Hepatocyte (in vitro differentiated cells): Measurements from ENCODE around the gene RIN3.

Experiments used
- CTCF ChIP-seq: fragments of 200-600 bp; sonication (generic); IDR thresholded peaks from 2 replicates; pipeline ENCODE4 v1.5.1; 2016; ENCODE audit warnings: antibody characterized with exemption, mild to moderate bottlenecking; ENCODE audit not compliant: poor library complexity
- EZH2 ChIP-seq: fragments of 200-600 bp; sonication (generic); IDR thresholded peaks from 2 replicates; pipeline ENCODE4 v1.6.1; 2016; ENCODE audit warnings: antibody characterized with exemption, mild to moderate bottlenecking, borderline replicate concordance

DNA sequence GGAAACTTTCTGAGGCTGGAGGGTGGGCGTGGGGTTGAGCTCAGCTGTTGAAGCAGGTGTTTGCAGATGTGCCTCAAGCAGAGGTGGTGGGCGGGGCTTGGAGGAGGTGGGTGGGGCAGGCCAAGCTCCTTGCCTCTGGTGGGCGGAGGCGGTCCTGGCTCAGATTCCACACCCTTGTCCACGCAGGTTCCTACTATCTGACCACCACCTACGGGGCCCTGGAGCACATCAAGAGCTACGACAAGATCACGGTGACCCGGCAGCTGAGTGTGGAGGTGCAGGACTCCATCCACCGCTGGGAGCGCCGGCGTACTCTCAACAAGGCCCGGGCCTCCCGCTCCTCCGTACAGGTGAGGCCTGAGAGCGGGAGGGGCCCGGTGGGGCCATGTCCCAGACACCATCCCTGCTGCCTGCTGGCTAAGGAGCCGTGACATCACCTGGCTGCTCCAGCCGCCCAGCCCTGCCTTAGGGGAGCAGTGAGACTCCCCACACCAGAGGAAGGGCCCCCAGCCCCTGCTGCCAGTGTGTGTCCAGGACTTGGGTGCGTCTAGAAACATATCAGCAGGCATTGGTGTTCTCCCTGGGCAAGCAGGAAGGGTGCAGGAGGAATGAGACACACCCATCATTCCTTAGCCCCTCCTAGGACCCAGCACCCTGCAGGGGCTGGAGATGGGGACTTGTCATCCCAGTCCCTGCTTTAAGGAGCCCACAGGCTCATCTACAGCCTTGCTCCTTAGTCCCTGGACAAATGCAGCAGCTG, 171.4 kb downstream of the RIN3 start:
- no peak for TF ChIP-seq CTCF
- TF ChIP-seq EZH2 = no peak
